HCT116 (cell line): ENCODE data around the gene CCDC40. TPM values are rescaled to one million over a fixed set of nuclear protein-coding genes. Genes with fewer than 3 reads are reported as not detected.

Experiments used
- ATAC-seq: fragments of 200-7000 bp; cut with Tn5 transposase; 2 replicates; pipeline ENCODE4 v1.9.1; 2020; ENCODE audit warnings: mild to moderate bottlenecking, moderate library complexity
- BruUV-seq: library from RNA; stranded (reverse); fragments of 400-500 nt; replicated peaks from 2 replicates; lab custom pipeline; 2021; lab: Mats Ljungman, UMichigan
- CTCF ChIA-PET: fragments of 300-600 bp; sonication (Branson Sonifier 250); formaldehyde crosslinking; loops from one replicate; lab custom pipeline; 2021; ENCODE audit warnings: antibody characterized with exemption; lab: Charles Lee
- POLR2A ChIA-PET: fragments of 300-600, 350-600 bp; sonication (Branson Sonifier 250); formaldehyde crosslinking; loops from one replicate; lab custom pipeline; 2021; ENCODE audit warnings: antibody characterized with exemption; lab: Charles Lee
- RAD21 ChIA-PET, 2 experiments: fragments of 300-600 bp; sonication (Branson Sonifier 250); formaldehyde crosslinking; loops; one replicate each; lab custom pipeline; 2023; ENCODE audit warnings: low total read pairs in 2 of 2; ENCODE audit not compliant: uncharacterized antibody in 2 of 2, unreplicated experiment in 2 of 2, low non-redundant PET in 1 of 2; lab: Charles Lee
- DNase-seq: peaks from one replicate; pipeline ENCODE4 v3.0.0-alpha.2; 2010; ENCODE audit warnings: low read depth, low spot score
- H2AFZ ChIP-seq: fragments of 200-600 bp; shearing (Covaris generic), sonication (generic); 2 replicates; pipeline ENCODE4 v1.6.1; 2017; ENCODE audit warnings: low read depth, mixed run types, mixed read lengths, antibody characterized with exemption, low read length; ENCODE audit not compliant: poor library complexity, severe bottlenecking
- H3K27ac ChIP-seq: 2 replicates; pipeline ENCODE4 v1.5.1; 2012; ENCODE audit warnings: low read depth, low read length
- H3K27me3 ChIP-seq: fragments of 200-600 bp; sonication (generic); 2 replicates; pipeline ENCODE4 v1.6.1; 2016; ENCODE audit warnings: mixed run types, low read length, mixed read lengths; ENCODE audit not compliant: insufficient read depth
- H3K36me3 ChIP-seq, 2 experiments: fragments of 200-500 bp in 1 of 2; fragments of 200-600 bp in 1 of 2; sonication (Bioruptor generic) in 1 of 2; sonication (generic) in 1 of 2; 2 replicates each; pipeline versions ENCODE4 v1.5.1 to v1.6.1; 2014 to 2016; ENCODE audit warnings: low read length in 2 of 2, inconsistent platforms in 1 of 2, mixed read lengths in 1 of 2, mixed run types in 1 of 2; ENCODE audit not compliant: insufficient read depth in 2 of 2, control insufficient read depth in 1 of 2
- H3K4me1 ChIP-seq, 2 experiments: fragments of 200-600 bp in 1 of 2; sonication (generic) in 1 of 2; 2 replicates each; pipeline versions ENCODE4 v1.5.1 to v1.6.1; 2012 to 2017; ENCODE audit warnings: low read length in 2 of 2, inconsistent platforms in 1 of 2, mild to moderate bottlenecking in 1 of 2, mixed read lengths in 1 of 2, mixed run types in 1 of 2, moderate library complexity in 1 of 2; ENCODE audit not compliant: insufficient read depth in 2 of 2, control insufficient read depth in 1 of 2
- H3K4me2 ChIP-seq: fragments of 200-600 bp; sonication (generic); 2 replicates; pipeline ENCODE4 v1.6.1; 2017; ENCODE audit warnings: mixed run types, low read length, mixed read lengths
- H3K4me3 ChIP-seq, 2 experiments: fragments of 200-600 bp in 1 of 2; sonication (generic) in 1 of 2; replicated peaks in 1 of 2; 2 replicates each; pipeline ENCODE4 v1.5.1; 2011 to 2016; ENCODE audit warnings: low read length in 2 of 2, control low read depth in 1 of 2, low read depth in 1 of 2, mild to moderate bottlenecking in 1 of 2, mixed read lengths in 1 of 2, mixed run types in 1 of 2
- H3K79me2 ChIP-seq: fragments of 200-600 bp; sonication (generic); 2 replicates; pipeline ENCODE4 v1.6.1; 2017; ENCODE audit warnings: mild to moderate bottlenecking, mixed run types, low read length, moderate library complexity, mixed read lengths; ENCODE audit not compliant: insufficient read depth
- H3K9ac ChIP-seq: fragments of 200-600 bp; sonication (generic); 2 replicates; pipeline ENCODE4 v1.6.1; 2016; ENCODE audit warnings: low read length, mixed read lengths
- H3K9me2 ChIP-seq: fragments of 200-600 bp; sonication (generic), shearing (Covaris generic); 2 replicates; pipeline ENCODE4 v1.6.1; 2017; ENCODE audit warnings: mixed run types, mild to moderate bottlenecking, moderate library complexity; ENCODE audit not compliant: insufficient read depth
- H3K9me3 ChIP-seq, 2 experiments: fragments of 200-500 bp in 1 of 2; fragments of 200-600 bp in 1 of 2; sonication (Bioruptor generic) in 1 of 2; sonication (generic) in 1 of 2; 2 replicates each; pipeline ENCODE4 v1.6.1; 2014 to 2017; ENCODE audit warnings: low read length in 2 of 2, mixed read lengths in 2 of 2, inconsistent platforms in 1 of 2, low read depth in 1 of 2, mild to moderate bottlenecking in 1 of 2, mixed run types in 1 of 2, moderate library complexity in 1 of 2; ENCODE audit not compliant: control insufficient read depth in 1 of 2, insufficient read depth in 1 of 2
- H4K20me1 ChIP-seq: fragments of 200-600 bp; sonication (generic), shearing (Covaris generic); 2 replicates; pipeline ENCODE4 v1.6.1; 2017; ENCODE audit warnings: mixed run types, mild to moderate bottlenecking, moderate library complexity; ENCODE audit not compliant: insufficient read depth
- EGR1 ChIP-seq: IDR thresholded peaks from 2 replicates; pipeline ENCODE4 v1.6.1; 2012; ENCODE audit warnings: low read depth
- ELF1 ChIP-seq: IDR thresholded peaks from 2 replicates; pipeline ENCODE4 v1.6.1; 2012; ENCODE audit warnings: low read depth, borderline replicate concordance
- EZH2 ChIP-seq: fragments of 200-600 bp; sonication (generic); IDR thresholded peaks from 2 replicates; pipeline ENCODE4 v1.6.1; 2017; ENCODE audit warnings: antibody characterized with exemption, mixed run types
- EZH2phosphoT487 ChIP-seq: fragments of 200-600 bp; IDR thresholded peaks from 2 replicates; pipeline ENCODE4 v1.6.1; 2018; ENCODE audit warnings: antibody characterized with exemption, borderline replicate concordance
- POLR2A ChIP-seq: IDR thresholded peaks from 2 replicates; pipeline ENCODE4 v1.7.0; 2011; ENCODE audit warnings: borderline replicate concordance; ENCODE audit not compliant: insufficient read depth, insufficient read length; ENCODE audit errors: extremely low read depth
- POLR2AphosphoS5 ChIP-seq: IDR thresholded peaks from 2 replicates; pipeline ENCODE4 v1.6.1; 2011; ENCODE audit warnings: mild to moderate bottlenecking, low read depth, low read length, moderate library complexity
- SIN3A ChIP-seq: IDR thresholded peaks from 2 replicates; pipeline ENCODE4 v1.6.1; 2012; ENCODE audit warnings: low read depth
- SRF ChIP-seq: IDR thresholded peaks from 2 replicates; pipeline ENCODE4 v1.6.1; 2012; ENCODE audit warnings: low read depth
- ZFX ChIP-seq: fragments of 450-650 bp; IDR thresholded peaks from 2 replicates; pipeline ENCODE4 v1.6.1; 2017
- intact Hi-C: fragments of 100-400 bp; cut with micrococcal nuclease; formaldehyde crosslinking; loops from 2 replicates; pipeline ENCODE4 v1.10.0; 2022
- total RNA-seq: library from RNA; stranded (reverse); gene quantifications from one replicate; pipeline ENCODE4 v1.2.1, GENCODE V29; 2021; ENCODE audit not compliant: unreplicated experiment

Gene CCDC40
- total RNA-seq, 1 experiment from 2014 or later, result 10.3 TPM

DNA sequence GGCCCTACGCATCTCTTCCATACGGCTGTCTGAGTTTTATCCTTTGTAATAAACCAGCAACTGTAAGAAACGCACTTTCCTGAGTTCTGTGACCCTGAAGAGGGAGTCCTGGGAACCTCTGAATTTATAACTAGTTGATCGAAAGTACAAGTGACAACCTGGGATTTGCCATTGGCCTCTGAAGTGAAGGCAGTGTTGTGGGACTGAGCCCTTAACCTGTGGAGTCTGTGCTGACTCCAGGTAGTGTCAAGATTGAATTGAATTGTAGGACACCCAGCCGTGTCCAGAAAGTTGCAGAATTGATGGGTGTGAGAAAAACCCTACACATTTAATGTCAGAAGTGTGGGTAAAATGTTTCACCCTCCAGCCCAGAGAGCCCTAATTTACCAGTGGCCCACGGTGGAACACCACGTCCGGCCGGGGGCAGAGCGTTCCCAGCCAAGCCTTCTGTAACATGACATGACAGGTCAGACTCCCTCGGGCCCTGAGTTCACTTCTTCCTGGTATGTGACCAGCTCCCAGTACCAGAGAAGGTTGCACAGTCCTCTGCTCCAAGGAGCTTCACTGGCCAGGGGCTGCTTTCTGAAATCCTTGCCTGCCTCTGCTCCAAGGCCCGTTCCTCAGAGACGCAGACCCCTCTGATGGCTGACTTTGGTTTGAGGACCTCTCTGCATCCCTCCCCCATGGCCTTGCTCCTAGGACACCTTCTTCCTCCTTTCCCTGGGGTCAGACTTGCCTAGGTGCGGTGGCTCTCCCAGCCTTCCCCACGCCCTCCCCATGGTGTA, 66.4 kb downstream of the CCDC40 start (continued):
- TF ChIP-seq POLR2AphosphoS5, result no peak

DNA sequence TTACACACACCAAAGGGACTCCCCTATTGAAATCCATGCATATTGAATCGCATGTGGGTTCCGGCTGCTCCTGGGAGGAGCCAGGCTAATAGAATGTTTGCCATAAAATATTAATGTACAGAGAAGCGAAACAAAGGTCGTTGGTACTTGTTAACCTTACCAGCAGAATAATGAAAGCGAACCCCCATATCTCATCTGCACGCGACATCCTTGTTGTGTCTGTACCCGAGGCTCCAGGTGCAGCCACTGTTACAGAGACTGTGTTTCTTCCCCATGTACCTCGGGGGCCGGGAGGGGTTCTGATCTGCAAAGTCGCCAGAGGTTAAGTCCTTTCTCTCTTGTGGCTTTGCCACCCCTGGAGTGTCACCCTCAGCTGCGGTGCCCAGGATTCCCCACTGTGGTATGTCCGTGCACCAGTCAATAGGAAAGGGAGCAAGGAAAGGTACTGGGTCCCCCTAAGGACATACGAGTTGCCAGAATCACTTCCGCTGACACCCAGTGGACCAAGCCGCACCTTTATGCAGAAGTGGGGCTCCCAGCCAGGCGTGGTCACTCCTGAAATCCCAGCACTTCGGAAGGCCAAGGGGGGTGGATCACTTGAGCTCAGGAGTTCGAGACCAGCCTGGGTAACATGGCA, 67.1 kb downstream of the CCDC40 start:
- no peak overlapping the region for H2AFZ ChIP-seq
- no TSS peak for BruUV-seq
- no peaks in the 10 kb centered on the region for H3K9me3 ChIP-seq
- no peaks in the 10 kb centered on the region for H3K9me2 ChIP-seq
- intact Hi-C loops, result no loop called here
- H3K79me2 ChIP-seq, result peaks cover 7% of the 10 kb centered on the region; the same call in 1 of the 2 replicates
- CTCF ChIA-PET, result no interaction called here
- no peak overlapping the region for H3K4me3 ChIP-seq
- no peak overlapping the region for H3K27ac ChIP-seq
- H3K4me1 ChIP-seq, result peaks cover 27 to 33% of the 10 kb centered on the region in 2 experiments
- no peaks in the 10 kb centered on the region for H3K27me3 ChIP-seq
- H3K4me2 ChIP-seq, result no peak overlapping the region
- H4K20me1 ChIP-seq, result no peaks in the 10 kb centered on the region
- RAD21 ChIA-PET, result interaction anchor here in 1 of 2 experiments (0.6 kb wide), 1 partner anchor 45 kb away, joined by 4 read pairs; no protein-coding TSS in a partner anchor
- H3K9ac ChIP-seq, result no peak overlapping the region
- no peak for TF ChIP-seq POLR2AphosphoS5
- no peak for TF ChIP-seq ELF1
- no peak for TF ChIP-seq EZH2
- TF ChIP-seq POLR2A, result no peak
- TF ChIP-seq EZH2phosphoT487, result no peak
- no peak for TF ChIP-seq EGR1
- no peak for TF ChIP-seq SIN3A
- no peak for TF ChIP-seq SRF
- TF ChIP-seq ZFX, result no peak
- H3K36me3 ChIP-seq, result peaks cover 0 to 9% of the 10 kb centered on the region in 2 experiments; a peak in 2 of 4 replicates
- POLR2A ChIA-PET, result no interaction called here
- ATAC-seq (no peak), DNase-seq (no peak)
